H1 (cell line): ENCODE data around the gene ROGDI. TPM values are rescaled to one million over a fixed set of nuclear protein-coding genes. Genes with fewer than 3 reads are reported as not detected.

Experiments
- CTCF ChIA-PET: fragments of 300-600 bp; sonication (Branson Sonifier 250); formaldehyde crosslinking; loops from one replicate; lab custom pipeline; 2021; ENCODE audit not compliant: partially characterized antibody; lab: Charles Lee
- POLR2A ChIA-PET: fragments of 300-600 bp; sonication (Branson Sonifier 250); formaldehyde crosslinking; loops from one replicate; lab custom pipeline; 2021; ENCODE audit warnings: inconsistent platforms; ENCODE audit not compliant: partially characterized antibody; lab: Charles Lee
- DNase-seq, 2 experiments: peaks; one replicate each; pipeline versions ENCODE4 v3.0.0 to v3.0.0-alpha.2; 2010 to 2022; ENCODE audit warnings: low spot score in 2 of 2, low read depth in 1 of 2, mixed read lengths in 1 of 2
- FAIRE-seq: peaks from 2 replicates; lab custom pipeline; 2011; peaks lifted over from hg19 to GRCh38; lab: Jason Lieb, UNC
- H2AFZ ChIP-seq: 2 replicates; pipeline ENCODE4 v1.8.1; 2012; ENCODE audit warnings: low read length, inconsistent platforms
- H2AK5ac ChIP-seq: 2 replicates; pipeline ENCODE4 v1.6.1; 2013; ENCODE audit warnings: low read depth, low read length
- H2BK120ac ChIP-seq: replicated peaks from 2 replicates; pipeline ENCODE3; 2013; ENCODE audit warnings: low read depth, low read length, inconsistent platforms
- H2BK12ac ChIP-seq: 2 replicates; pipeline ENCODE4 v1.6.1; 2013; ENCODE audit warnings: low read depth, low read length
- H2BK15ac ChIP-seq: 2 replicates; pipeline ENCODE4 v1.6.1; 2013; ENCODE audit warnings: low read length
- H2BK20ac ChIP-seq: 2 replicates; pipeline ENCODE4 v1.6.1; 2013; ENCODE audit warnings: low read length
- H2BK5ac ChIP-seq: 2 replicates; pipeline ENCODE4 v1.6.1; 2013; ENCODE audit warnings: low read depth, low read length
- H3K14ac ChIP-seq: 2 replicates; pipeline ENCODE4 v1.6.1; 2013; ENCODE audit warnings: inconsistent platforms; ENCODE audit not compliant: insufficient read length
- H3K18ac ChIP-seq: 2 replicates; pipeline ENCODE4 v1.6.1; 2013; ENCODE audit warnings: low read length; ENCODE audit errors: extremely low read depth
- H3K23ac ChIP-seq: 2 replicates; pipeline ENCODE4 v1.6.1; 2013; ENCODE audit warnings: inconsistent platforms; ENCODE audit not compliant: insufficient read length
- H3K23me2 ChIP-seq: 2 replicates; pipeline ENCODE4 v1.6.1; 2013; ENCODE audit warnings: low read depth, low read length
- H3K27ac ChIP-seq: 2 replicates; pipeline ENCODE4 v1.6.1; 2011; ENCODE audit warnings: low read depth, low read length, inconsistent platforms
- H3K27me3 ChIP-seq, 4 experiments: replicated peaks in 1 of 4; 1 replicate in 1 of 4; 2 replicates in 3 of 4; pipeline versions ENCODE4 v1.6.1 to v1.8.1; 2011 to 2013; ENCODE audit warnings: low read length in 3 of 4, mild to moderate bottlenecking in 3 of 4, inconsistent platforms in 2 of 4, mixed read lengths in 2 of 4, moderate library complexity in 1 of 4; ENCODE audit not compliant: control insufficient read depth in 3 of 4, insufficient read depth in 3 of 4; ENCODE audit errors: extremely low read depth in 1 of 4
- H3K36me3 ChIP-seq, 4 experiments: 2 replicates each; pipeline versions ENCODE4 v1.6.1 to v1.8.1; 2011 to 2013; ENCODE audit warnings: mild to moderate bottlenecking in 4 of 4, low read length in 3 of 4, moderate library complexity in 2 of 4, control low read depth in 1 of 4, inconsistent platforms in 1 of 4; ENCODE audit not compliant: insufficient read depth in 4 of 4, control insufficient read depth in 2 of 4
- H3K4ac ChIP-seq: replicated peaks from 2 replicates; pipeline ENCODE3; 2013; ENCODE audit warnings: low read length, low read depth, mixed read lengths, inconsistent platforms; ENCODE audit not compliant: insufficient read length
- H3K4me1 ChIP-seq, 4 experiments: replicated peaks in 1 of 4; 1 replicate in 1 of 4; 2 replicates in 3 of 4; pipeline versions ENCODE4 v1.6.1 to v1.8.1; 2011 to 2013; ENCODE audit warnings: low read length in 3 of 4, inconsistent platforms in 2 of 4, mixed read lengths in 1 of 4; ENCODE audit not compliant: insufficient read depth in 4 of 4, control insufficient read depth in 3 of 4
- H3K4me2 ChIP-seq, 2 experiments: 2 replicates each; pipeline versions ENCODE4 v1.6.1 to v1.8.1; 2011 to 2013; ENCODE audit warnings: low read depth in 2 of 2, low read length in 2 of 2, control low read depth in 1 of 2, inconsistent platforms in 1 of 2, mild to moderate bottlenecking in 1 of 2; ENCODE audit not compliant: insufficient read depth in 1 of 2
- H3K4me3 ChIP-seq, 4 experiments: fragments of 200-600, 300-600 bp in 1 of 4; sonication (generic), shearing (Covaris generic), sonication (Bioruptor Twin) in 1 of 4; 2 replicates each; pipeline versions ENCODE4 v1.5.1 to v1.8.1; 2011 to 2016; ENCODE audit warnings: low read length in 4 of 4, low read depth in 3 of 4, control low read depth in 2 of 4, inconsistent platforms in 2 of 4, mild to moderate bottlenecking in 2 of 4, mixed read lengths in 1 of 4, moderate library complexity in 1 of 4; ENCODE audit not compliant: insufficient read depth in 2 of 4; ENCODE audit errors: extremely low read depth in 1 of 4
- H3K56ac ChIP-seq: replicated peaks from 2 replicates; pipeline ENCODE3; 2013; ENCODE audit warnings: low read depth, mild to moderate bottlenecking, mixed read lengths, low read length, inconsistent platforms; ENCODE audit not compliant: insufficient read length
- H3K79me1 ChIP-seq: 2 replicates; pipeline ENCODE4 v1.6.1; 2013; ENCODE audit warnings: low read depth, low read length, control low read depth
- H3K79me2 ChIP-seq, 2 experiments: 2 replicates each; pipeline versions ENCODE4 v1.6.1 to v1.8.1; 2012 to 2013; ENCODE audit warnings: low read length in 2 of 2, mild to moderate bottlenecking in 2 of 2, inconsistent platforms in 1 of 2; ENCODE audit not compliant: insufficient read depth in 2 of 2, control insufficient read depth in 1 of 2
- H3K9ac ChIP-seq, 4 experiments: replicated peaks in 1 of 4; 1 replicate in 1 of 4; 2 replicates in 3 of 4; pipeline versions ENCODE4 v1.6.1 to v1.8.1; 2011 to 2013; ENCODE audit warnings: low read depth in 3 of 4, low read length in 3 of 4, control low read depth in 2 of 4, mild to moderate bottlenecking in 2 of 4, moderate library complexity in 2 of 4, inconsistent platforms in 1 of 4; ENCODE audit errors: extremely low read depth in 1 of 4
- H3K9me3 ChIP-seq, 2 experiments: 2 replicates each; pipeline versions ENCODE4 v1.6.1 to v1.8.1; 2012 to 2013; ENCODE audit warnings: mild to moderate bottlenecking in 2 of 2, moderate library complexity in 2 of 2, control low read depth in 1 of 2, inconsistent platforms in 1 of 2, low read depth in 1 of 2, low read length in 1 of 2, mixed read lengths in 1 of 2; ENCODE audit not compliant: insufficient read depth in 2 of 2
- H4K20me1 ChIP-seq, 2 experiments: replicated peaks in 1 of 2; 2 replicates each; pipeline versions ENCODE3 to v1.8.1; 2011 to 2013; ENCODE audit warnings: inconsistent platforms in 2 of 2, low read length in 2 of 2, mild to moderate bottlenecking in 1 of 2; ENCODE audit not compliant: insufficient read depth in 2 of 2, control insufficient read depth in 1 of 2
- H4K5ac ChIP-seq: 2 replicates; pipeline ENCODE4 v1.6.1; 2013; ENCODE audit warnings: low read length, low read depth, mixed read lengths, inconsistent platforms; ENCODE audit not compliant: insufficient read length
- H4K8ac ChIP-seq: 2 replicates; pipeline ENCODE4 v1.8.0; 2013; ENCODE audit warnings: mild to moderate bottlenecking, moderate library complexity, low read length, inconsistent platforms; ENCODE audit not compliant: insufficient read depth; ENCODE audit errors: extremely low read depth
- H4K91ac ChIP-seq: replicated peaks from 2 replicates; pipeline ENCODE3; 2013; ENCODE audit warnings: low read length, mixed read lengths, inconsistent platforms; ENCODE audit not compliant: insufficient read length
- CHD2 ChIP-seq: IDR thresholded peaks from 2 replicates; pipeline ENCODE4 v1.6.1; 2012; ENCODE audit warnings: low read length, improper control_type of control experiment
- EGR1 ChIP-seq: IDR thresholded peaks from 2 replicates; pipeline ENCODE4 v1.6.1; 2011; ENCODE audit warnings: low read depth, low read length, borderline replicate concordance
- MAX ChIP-seq: IDR thresholded peaks from 2 replicates; pipeline ENCODE4 v1.6.1; 2012; ENCODE audit warnings: inconsistent platforms
- PHF8 ChIP-seq: fragments of 200-600 bp; sonication (generic); conservative IDR thresholded peaks from 2 replicates; pipeline ENCODE4 v1.7.1; 2012; ENCODE audit warnings: low read depth, mild to moderate bottlenecking, inconsistent platforms, low read length, moderate library complexity
- POLR2AphosphoS5 ChIP-seq: IDR thresholded peaks from 2 replicates; pipeline ENCODE4 v1.6.1; 2011; ENCODE audit warnings: low read depth, low read length
- SP2 ChIP-seq: IDR thresholded peaks from 2 replicates; pipeline ENCODE4 v1.6.1; 2012; ENCODE audit warnings: mild to moderate bottlenecking, low read length, inconsistent platforms
- WGBS, 2 experiments: shearing (Covaris generic) in 1 of 2; methylation state at CpG; one replicate each; pipeline versions ENCODE4 v1.1.6 to v1.1.7; 2013 to 2015; ENCODE audit warnings: low lambda C conversion rate in 2 of 2, mixed read lengths in 2 of 2, inconsistent platforms in 1 of 2, low coverage in 1 of 2, missing lambda C conversion rate in 1 of 2; ENCODE audit not compliant: insufficient replicate concordance in 2 of 2, insufficient coverage in 1 of 2, insufficient read length in 1 of 2; ENCODE audit errors: extremely low coverage in 1 of 2, missing lambda C conversion rate in 1 of 2; 5-methylcytosine and 5-hydroxymethylcytosine counted together
- polyA plus RNA-seq, 7 experiments: library from polyadenylated mRNA; depleted of rRNA in 3 of 7; stranded (reverse) in 5 of 7; unstranded in 2 of 7; fragments of >200 nt in 5 of 7; fragments of 200-250 nt in 2 of 7; gene quantifications; 1 replicate in 5 of 7; 2 replicates in 1 of 7; 4 replicates in 1 of 7; pipeline versions ENCODE4 v1.2.1 to v1.2.3, GENCODE V29; 2011 to 2013; ENCODE audit warnings: missing spikeins in 2 of 7, mixed read lengths in 2 of 7
- total RNA-seq: library from RNA; stranded (reverse); fragmentation: NEBNext Ultra II Directional; extraction: Animal tissue kit (Norgen Biotek cat#: 25700); gene quantifications from 2 replicates; pipeline ENCODE4 v1.2.1, GENCODE V29; 2021

The ROGDI gene
- total and polyA plus RNA-seq, 2 of the 8 experiments (the other 6 are each of a cell fraction or from before 2014, with no cell fraction given): 27.4 to 68.4 TPM

GRCh38 chr16:4826526-4826925 lies 24.1 kb upstream of the ROGDI start:
- no peak for TF ChIP-seq POLR2AphosphoS5
- no peak for TF ChIP-seq SP2
- no peak for TF ChIP-seq PHF8
- TF ChIP-seq MAX: no peak
- no peak for TF ChIP-seq CHD2
- TF ChIP-seq EGR1: no peak
- Histone ChIP-seq H3K4me2 (no peak overlapping the region), H3K4me1 (no peaks in the 10 kb centered on the region), H3K79me1 (no peaks in the 10 kb centered on the region; the same call in 1 of the 2 replicates), H3K27me3 (no peaks in the 10 kb centered on the region), H3K27ac (no peak overlapping the region), H3K9ac (no peak overlapping the region), H3K79me2 (no peaks in the 10 kb centered on the region), H4K91ac (no peak overlapping the region), H2AK5ac (no peak overlapping the region), H2AFZ (no peak overlapping the region), H3K23ac (no peak overlapping the region), H3K9me3 (no peaks in the 10 kb centered on the region), H3K4ac (no peak overlapping the region), H2BK5ac (no peak overlapping the region), H4K20me1 (peaks cover 2 to 4% of the 10 kb centered on the region in 2 experiments), H4K8ac (no peak overlapping the region), H3K18ac (no peak overlapping the region), H3K56ac (no peak overlapping the region), H3K36me3 (peaks cover 30 to 79% (median 63%) of the 10 kb centered on the region in 4 experiments), H2BK15ac (no peak overlapping the region), H3K4me3 (no peak overlapping the region), H3K23me2 (no peaks in the 10 kb centered on the region), H2BK20ac (no peak overlapping the region), H2BK120ac (no peak overlapping the region), H2BK12ac (no peak overlapping the region), H4K5ac (no peak overlapping the region), H3K14ac (no peak overlapping the region)
- no peak for DNase-seq
- CTCF ChIA-PET: interaction anchor here (0.8 kb wide), 1 partner anchor 13 kb away, joined by 3 read pairs; no protein-coding TSS in a partner anchor
- FAIRE-seq: no peak
- POLR2A ChIA-PET: interaction anchor here (1.1 to 1.4 kb wide), 2 partner anchors 79 to 110 kb away, joined by 3 read pairs; no protein-coding TSS in a partner anchor
- WGBS, 2 experiments: 89% methylated on average over 4 of the region's 4 CpGs; no CpG with 5 or more reads in 1 of the 2 experiments
